Choroid plexus epithelial cell (primary cell): Measurements from ENCODE around the gene RAG1.

ENCODE experiments used
- DNase-seq: peaks from one replicate; pipeline ENCODE4 v3.0.0-alpha.2; 2010; ENCODE audit warnings: low read depth
- H3K4me3 ChIP-seq: 2 replicates; pipeline ENCODE4 v1.5.1; 2011; ENCODE audit warnings: low read depth, mild to moderate bottlenecking, control low read depth, low read length, moderate library complexity
- CTCF ChIP-seq: conservative IDR thresholded peaks from 2 replicates; pipeline ENCODE4 v1.5.1; 2011; ENCODE audit warnings: low read depth, mild to moderate bottlenecking, control low read depth, inconsistent platforms, low read length, moderate library complexity

RAG1 gene

GRCh38 chr11:36574486-36574885, 6.7 kb downstream of the RAG1 start:
- H3K4me3 ChIP-seq, result no peak overlapping the region
- no peak for TF ChIP-seq CTCF
- no peak for DNase-seq

GRCh38 chr11:36577373-36577772, 9.6 kb downstream of the RAG1 start:
- H3K4me3 ChIP-seq, result no peak overlapping the region
- DNase-seq, result no peak
- TF ChIP-seq CTCF, result no peak

- DNase-seq, result no peak
- H3K4me3 ChIP-seq, result no peak overlapping the region
- no peak for TF ChIP-seq CTCF
Measured at GRCh38 chr11:36577859-36578258, 10.1 kb downstream of the RAG1 start.

GRCh38 chr11:36578458-36578857, 10.7 kb downstream of the RAG1 start:
- no peak overlapping the region for H3K4me3 ChIP-seq
- TF ChIP-seq CTCF, result no peak
- no peak for DNase-seq

GRCh38 chr11:36581536-36581935, 13.7 kb downstream of the RAG1 start:
- H3K4me3 ChIP-seq, result no peak overlapping the region
- TF ChIP-seq CTCF, result no peak
- no peak for DNase-seq

- DNase-seq, result no peak
- H3K4me3 ChIP-seq, result no peak overlapping the region
- TF ChIP-seq CTCF, result no peak
Measured at GRCh38 chr11:36583667-36584066, 15.9 kb downstream of the RAG1 start.

GRCh38 chr11:36586543-36586942, 18.7 kb downstream of the RAG1 start:
- DNase-seq, result peak; percentile 8
- no peak overlapping the region for H3K4me3 ChIP-seq
- TF ChIP-seq CTCF, result no peak
